CD4-positive, CD25-positive, alpha-beta regulatory T cell (primary cell): ENCODE data around the gene GSG1L. TPM values are rescaled to one million over a fixed set of nuclear protein-coding genes. Genes with fewer than 3 reads are reported as not detected.

Experiments
- ATAC-seq, 2 donors: fragments of 150-1000 bp; cut with Tn5 transposase; one replicate each; pipeline ENCODE4 v1.10.0; 2021; ENCODE audit warnings: low read depth in 2 of 2, moderate number of reproducible peaks in 2 of 2, moderate library complexity in 1 of 2
- DNase-seq, 3 donors: peaks; one replicate each; pipeline versions ENCODE4 v3.0.0 to v3.0.0-alpha.2; 2012 to 2022; ENCODE audit warnings: mixed read lengths in 1 of 3
- H3K27ac ChIP-seq: one replicate; pipeline ENCODE4 v1.7.0; 2013; ENCODE audit warnings: mild to moderate bottlenecking, low read length; ENCODE audit not compliant: insufficient read depth, poor library complexity, severe bottlenecking
- H3K27me3 ChIP-seq: one replicate; pipeline ENCODE4 v1.7.0; 2013; ENCODE audit warnings: low read length; ENCODE audit not compliant: control insufficient read depth, insufficient read depth
- H3K36me3 ChIP-seq: one replicate; pipeline ENCODE4 v1.7.0; 2013; ENCODE audit warnings: mild to moderate bottlenecking, low read length, moderate library complexity; ENCODE audit not compliant: control insufficient read depth, insufficient read depth
- H3K4me1 ChIP-seq: 2 replicates; pipeline ENCODE4 v1.7.0; 2013; ENCODE audit warnings: mild to moderate bottlenecking, low read length; ENCODE audit not compliant: insufficient read depth, control insufficient read depth, poor library complexity, severe bottlenecking
- H3K4me3 ChIP-seq: one replicate; pipeline ENCODE4 v1.7.0; 2013; ENCODE audit warnings: low read depth, mild to moderate bottlenecking, low read length, moderate library complexity
- H3K9me3 ChIP-seq, 2 experiments: 1 replicate in 1 of 2; 2 replicates in 1 of 2; pipeline ENCODE4 v1.7.0; 2013; ENCODE audit warnings: low read length in 2 of 2, mild to moderate bottlenecking in 1 of 2, moderate library complexity in 1 of 2; ENCODE audit not compliant: control insufficient read depth in 2 of 2
- H3K27ac Mint-ChIP-seq, 3 donors: one replicate each; pipeline ENCODE4 v1.8.0; 2020 to 2022; ENCODE audit warnings: mild to moderate bottlenecking in 3 of 3, mixed read lengths in 3 of 3, moderate library complexity in 2 of 3
- H3K27me3 Mint-ChIP-seq: one replicate; pipeline ENCODE4 v1.8.0; 2022; ENCODE audit warnings: mild to moderate bottlenecking, mixed read lengths
- H3K36me3 Mint-ChIP-seq: one replicate; pipeline ENCODE4 v1.8.0; 2020; ENCODE audit warnings: mixed read lengths
- H3K4me1 Mint-ChIP-seq, 4 donors: one replicate each; pipeline ENCODE4 v1.8.0; 2020 to 2022; ENCODE audit warnings: mixed read lengths in 4 of 4, mild to moderate bottlenecking in 1 of 4
- H3K4me3 Mint-ChIP-seq, 4 donors: one replicate each; pipeline ENCODE4 v1.8.0; 2020 to 2022; ENCODE audit warnings: mild to moderate bottlenecking in 4 of 4, mixed read lengths in 4 of 4, moderate library complexity in 3 of 4
- H3K9me3 Mint-ChIP-seq, 7 donors: one replicate each; pipeline ENCODE4 v1.8.0; 2020 to 2022; ENCODE audit warnings: mixed read lengths in 7 of 7, mild to moderate bottlenecking in 3 of 7, moderate library complexity in 2 of 7
- polyA plus RNA-seq, 4 donors: library from polyadenylated mRNA; unstranded; fragments of 300-500 nt; fragmentation: Illumina TruSeq; gene quantifications; one replicate each; pipeline ENCODE4 v1.2.3, GENCODE V29; 2021
- total RNA-seq: library from RNA; stranded (reverse); gene quantifications from one replicate; pipeline ENCODE4 v1.2.3, GENCODE V29; 2022

GSG1L gene
- total and polyA plus RNA-seq, 5 donors from 2014 or later: 0.15 TPM; not detected in 4

GRCh38 chr16:28027055-28027454 lies 36.5 kb downstream of the GSG1L start:
- H3K4me1 Mint-ChIP-seq: no peaks in the 10 kb centered on the region

GRCh38 chr16:28025631-28026030 lies 37.9 kb downstream of the GSG1L start:
- Mint-ChIP-seq H3K9me3 (peaks cover 0 to 7% (median 2%) of the 10 kb centered on the region in 7 donors), H3K4me3 (no peak overlapping the region), H3K27me3 (no peaks in the 10 kb centered on the region), H3K36me3 (no peaks in the 10 kb centered on the region), H3K4me1 (no peaks in the 10 kb centered on the region), H3K27ac (no peak overlapping the region)
- Histone ChIP-seq H3K4me3 (no peak overlapping the region), H3K27me3 (no peaks in the 10 kb centered on the region), H3K27ac (no peak overlapping the region), H3K4me1 (no peaks in the 10 kb centered on the region), H3K36me3 (no peaks in the 10 kb centered on the region), H3K9me3 (no peaks in the 10 kb centered on the region)
- DNase-seq (no peak), ATAC-seq (no peak)

More at GRCh38 chr16:28027055-28027454, 36.5 kb downstream of the GSG1L start:
- no peaks in the 10 kb centered on the region for H3K36me3 ChIP-seq
- H3K27ac Mint-ChIP-seq: no peak overlapping the region
- H3K4me1 ChIP-seq: no peaks in the 10 kb centered on the region
- H3K9me3 ChIP-seq: no peaks in the 10 kb centered on the region
- H3K4me3 ChIP-seq: no peak overlapping the region
- DNase-seq (no peak), ATAC-seq (no peak)
- H3K9me3 Mint-ChIP-seq: peaks cover 0 to under 1% (median 0%) of the 10 kb centered on the region in 7 donors
- no peak overlapping the region for H3K27ac ChIP-seq
- H3K27me3 Mint-ChIP-seq: no peaks in the 10 kb centered on the region
- H3K36me3 Mint-ChIP-seq: no peaks in the 10 kb centered on the region
- H3K4me3 Mint-ChIP-seq: no peak overlapping the region
- no peaks in the 10 kb centered on the region for H3K27me3 ChIP-seq

DNA sequence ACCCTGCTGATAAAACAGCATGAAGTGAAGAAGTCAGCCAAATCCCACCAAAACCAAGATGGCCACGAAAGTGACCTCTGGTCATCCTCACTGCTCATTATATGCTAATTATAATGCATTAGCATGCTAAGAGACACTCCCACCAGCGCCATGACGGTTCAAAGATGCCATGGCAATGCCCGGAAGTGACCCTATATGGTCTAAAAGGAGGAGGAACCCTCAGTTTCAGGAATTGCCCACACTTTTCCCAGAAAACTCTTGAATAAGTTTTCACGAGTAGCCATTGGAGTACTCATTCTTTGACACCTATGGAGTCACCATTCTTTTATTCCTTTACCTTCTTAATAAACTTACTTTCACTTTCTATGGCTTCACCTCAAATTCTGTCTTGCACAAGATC lies 44.3 kb downstream of the GSG1L start:
- H3K36me3 ChIP-seq: no peaks in the 10 kb centered on the region
- Mint-ChIP-seq H3K27me3 (peaks cover 9% of the 10 kb centered on the region), H3K4me1 (no peaks in the 10 kb centered on the region), H3K9me3 (peaks cover 0 to 17% (median 2%) of the 10 kb centered on the region in 7 donors), H3K36me3 (no peaks in the 10 kb centered on the region), H3K4me3 (no peak overlapping the region), H3K27ac (no peak overlapping the region)
- no peak overlapping the region for H3K27ac ChIP-seq
- DNase-seq (no peak), ATAC-seq (no peak)
- H3K9me3 ChIP-seq: peaks cover 0 to 3% of the 10 kb centered on the region in 2 experiments
- H3K4me3 ChIP-seq: no peak overlapping the region
- H3K27me3 ChIP-seq: no peaks in the 10 kb centered on the region
- no peaks in the 10 kb centered on the region for H3K4me1 ChIP-seq

GRCh38 chr16:28014851-28015250 lies 48.7 kb downstream of the GSG1L start:
- Mint-ChIP-seq H3K4me3 (no peak overlapping the region), H3K4me1 (no peaks in the 10 kb centered on the region), H3K27me3 (peaks cover 17% of the 10 kb centered on the region), H3K9me3 (peaks cover 0 to 10% (median 1%) of the 10 kb centered on the region in 7 donors), H3K27ac (no peak overlapping the region), H3K36me3 (no peaks in the 10 kb centered on the region)
- Histone ChIP-seq H3K36me3 (no peaks in the 10 kb centered on the region), H3K4me3 (no peak overlapping the region), H3K9me3 (peaks cover 0 to 3% of the 10 kb centered on the region in 2 experiments), H3K27me3 (no peaks in the 10 kb centered on the region), H3K4me1 (no peaks in the 10 kb centered on the region), H3K27ac (no peak overlapping the region)
- DNase-seq (no peak), ATAC-seq (no peak)

GRCh38 chr16:28013878-28014277 lies 49.6 kb downstream of the GSG1L start:
- no peak for ATAC-seq
- Histone ChIP-seq H3K36me3 (no peaks in the 10 kb centered on the region), H3K27me3 (no peaks in the 10 kb centered on the region), H3K9me3 (peaks cover 0 to 3% of the 10 kb centered on the region in 2 experiments), H3K4me3 (no peak overlapping the region), H3K4me1 (no peaks in the 10 kb centered on the region), H3K27ac (no peak overlapping the region)
- Mint-ChIP-seq H3K36me3 (no peaks in the 10 kb centered on the region), H3K9me3 (peaks cover 0 to 6% (median 1%) of the 10 kb centered on the region in 7 donors), H3K4me1 (no peaks in the 10 kb centered on the region), H3K4me3 (no peak overlapping the region), H3K27me3 (peaks cover 17% of the 10 kb centered on the region), H3K27ac (no peak overlapping the region)
- no peak for DNase-seq

GRCh38 chr16:28013392-28013791 lies 50.1 kb downstream of the GSG1L start:
- no peak overlapping the region for H3K27ac ChIP-seq
- Mint-ChIP-seq H3K4me1 (no peaks in the 10 kb centered on the region), H3K36me3 (no peaks in the 10 kb centered on the region), H3K4me3 (no peak overlapping the region), H3K27ac (no peak overlapping the region), H3K9me3 (peaks cover 0 to 3% (median 1%) of the 10 kb centered on the region in 7 donors), H3K27me3 (peaks cover 19% of the 10 kb centered on the region)
- H3K9me3 ChIP-seq: peaks cover 0 to 3% of the 10 kb centered on the region in 2 experiments
- H3K27me3 ChIP-seq: no peaks in the 10 kb centered on the region
- H3K36me3 ChIP-seq: no peaks in the 10 kb centered on the region
- H3K4me3 ChIP-seq: no peak overlapping the region
- DNase-seq: no peak
- no peaks in the 10 kb centered on the region for H3K4me1 ChIP-seq
- no peak for ATAC-seq

DNA sequence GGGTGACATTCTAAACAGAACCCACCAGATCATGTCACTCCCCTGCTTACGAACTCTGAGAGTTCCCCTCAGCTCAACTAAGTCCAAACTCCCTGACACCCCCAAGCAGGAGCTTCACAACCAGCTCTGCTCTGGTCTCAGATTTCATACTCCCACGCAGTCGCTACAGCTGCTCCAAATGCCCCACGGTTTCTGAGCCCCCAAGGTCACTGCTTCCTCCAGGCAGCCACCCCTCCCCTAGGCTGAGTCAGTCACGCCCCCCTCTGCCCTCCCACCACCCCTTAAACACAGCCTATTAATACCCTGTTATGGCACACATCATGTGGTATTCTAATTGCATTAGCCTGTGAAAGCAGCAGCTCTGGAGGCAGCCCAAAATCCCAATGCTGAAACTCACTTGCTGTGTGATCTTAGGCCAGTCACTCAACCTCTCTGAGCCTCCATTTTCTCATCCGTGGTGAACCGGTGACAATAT lies 51.5 kb downstream of the GSG1L start:
- peaks cover 0 to 3% (median 0%) of the 10 kb centered on the region in 7 donors for H3K9me3 Mint-ChIP-seq
- H3K4me1 Mint-ChIP-seq: no peaks in the 10 kb centered on the region
- H3K27ac ChIP-seq: no peak overlapping the region
- H3K4me3 ChIP-seq: no peak overlapping the region
- no peaks in the 10 kb centered on the region for H3K36me3 ChIP-seq
- no peaks in the 10 kb centered on the region for H3K9me3 ChIP-seq
- H3K27me3 ChIP-seq: no peaks in the 10 kb centered on the region
- H3K27me3 Mint-ChIP-seq: peaks cover 19% of the 10 kb centered on the region
- no peak overlapping the region for H3K4me3 Mint-ChIP-seq
- DNase-seq (no peak), ATAC-seq (no peak)
- no peaks in the 10 kb centered on the region for H3K36me3 Mint-ChIP-seq
- H3K27ac Mint-ChIP-seq: no peak overlapping the region
- no peaks in the 10 kb centered on the region for H3K4me1 ChIP-seq

DNA sequence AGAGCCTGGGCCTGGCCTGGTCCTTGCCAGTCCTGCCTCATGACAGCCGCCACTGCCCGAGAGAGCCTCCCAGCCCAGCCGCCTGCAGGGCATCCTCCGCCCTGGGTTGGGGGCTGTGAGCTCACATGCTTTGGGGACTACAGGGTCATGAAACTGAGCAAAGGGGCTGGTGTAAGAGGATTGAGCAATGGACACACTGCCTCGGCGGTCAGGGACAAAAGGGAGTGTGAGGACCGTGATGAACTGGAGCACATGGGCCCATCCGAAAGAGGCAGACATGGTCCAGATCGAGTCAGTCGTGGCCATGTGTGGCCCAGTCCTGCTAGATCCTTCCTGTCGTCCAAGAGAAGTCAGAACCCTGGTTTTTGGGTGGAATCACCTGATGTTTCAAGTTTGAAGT lies 52.3 kb downstream of the GSG1L start:
- H3K9me3 Mint-ChIP-seq: peaks cover 0 to 3% (median 0%) of the 10 kb centered on the region in 7 donors
- Histone ChIP-seq H3K27ac (no peak overlapping the region), H3K27me3 (no peaks in the 10 kb centered on the region), H3K36me3 (no peaks in the 10 kb centered on the region), H3K4me1 (no peaks in the 10 kb centered on the region), H3K4me3 (no peak overlapping the region), H3K9me3 (no peaks in the 10 kb centered on the region)
- H3K36me3 Mint-ChIP-seq: no peaks in the 10 kb centered on the region
- H3K4me3 Mint-ChIP-seq: no peak overlapping the region
- no peaks in the 10 kb centered on the region for H3K4me1 Mint-ChIP-seq
- peaks cover 19% of the 10 kb centered on the region for H3K27me3 Mint-ChIP-seq
- DNase-seq (no peak), ATAC-seq (no peak)
- no peak overlapping the region for H3K27ac Mint-ChIP-seq
